GM19351 (cell line): ENCODE data around the gene RGS5.

Experiments
- ATAC-seq: cut with Tn5 transposase; IDR thresholded peaks from one replicate; pipeline ENCODE4 v1.9.1; 2021; ENCODE audit warnings: mild to moderate bottlenecking, moderate library complexity; ENCODE audit not compliant: unreplicated experiment

Gene RGS5

DNA sequence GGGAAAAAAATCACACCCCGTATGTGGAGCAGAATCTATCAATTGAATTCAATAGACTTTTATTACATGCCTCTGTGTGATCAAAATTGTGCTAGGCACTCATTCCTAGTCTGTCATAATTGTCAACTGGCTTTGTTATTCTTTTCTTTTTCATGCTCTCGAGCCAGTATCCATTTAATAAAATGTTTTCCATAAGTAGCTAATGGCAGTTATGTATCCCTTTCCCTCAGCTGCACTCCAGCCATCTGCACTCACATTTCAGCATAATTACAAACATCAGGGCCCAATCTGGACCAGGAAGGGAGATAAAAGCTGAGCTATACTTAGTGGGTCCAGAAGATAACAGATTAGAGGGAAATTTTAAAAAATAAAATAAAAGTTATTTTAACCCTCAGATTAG is 15.9 kb downstream of the RGS5 start:
- no peak for ATAC-seq

DNA sequence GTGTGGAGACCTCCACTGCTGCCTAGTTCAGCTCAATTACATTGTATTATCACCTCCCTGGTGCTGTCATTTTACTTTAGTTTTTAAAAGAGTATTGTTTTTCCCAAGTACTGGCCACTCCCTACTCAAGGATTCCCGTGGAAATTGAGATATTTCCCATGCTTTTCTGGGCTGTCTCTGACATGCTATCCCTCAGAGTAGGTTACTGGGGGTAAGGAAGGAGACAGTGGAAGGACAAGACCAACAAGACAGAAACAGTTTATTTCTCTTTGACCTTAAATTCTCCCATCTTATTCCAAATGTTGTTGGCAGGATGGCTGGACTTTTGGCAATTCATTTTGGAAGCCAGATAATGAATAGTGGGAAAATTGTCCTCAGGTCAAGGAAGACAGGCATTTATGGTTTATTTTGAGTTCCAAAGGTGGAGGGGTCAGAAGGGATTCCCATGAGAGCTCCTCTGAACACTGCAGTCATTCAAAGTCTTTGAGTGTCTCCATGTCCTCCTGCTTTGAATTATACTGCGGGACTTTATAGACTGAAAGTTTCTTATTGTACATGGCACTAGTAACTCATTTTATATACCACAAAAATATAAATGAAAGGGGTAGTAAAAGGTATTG is 20.3 kb downstream of the RGS5 start:
- ATAC-seq: no peak

- no peak for ATAC-seq
These were observed 24.1 kb downstream of the RGS5 start for GRCh38 chr1:163178628-163179027.

DNA sequence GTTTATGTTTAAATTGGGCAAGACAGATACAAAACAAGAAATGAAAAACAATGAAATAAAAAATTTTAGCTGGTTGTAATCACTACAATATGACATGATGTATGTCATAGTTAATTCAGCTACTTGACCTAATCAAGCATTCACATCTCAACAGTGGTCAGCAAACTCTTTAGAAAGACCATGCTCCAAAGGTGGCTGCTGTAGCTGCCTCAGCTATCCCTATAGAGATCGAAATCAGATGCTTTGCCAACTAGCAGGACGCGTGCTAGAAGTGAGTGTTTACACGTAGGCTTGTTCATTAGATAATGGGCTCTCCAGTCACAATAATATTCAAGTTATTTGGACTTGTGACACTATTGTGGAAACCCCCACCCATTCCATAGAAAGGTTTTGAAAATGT is 25.9 kb downstream of the RGS5 start:
- no peak for ATAC-seq

GRCh38 chr1:163174524-163175437 is 27.9 kb downstream of the RGS5 start:
- ATAC-seq: peak; percentile 63

DNA sequence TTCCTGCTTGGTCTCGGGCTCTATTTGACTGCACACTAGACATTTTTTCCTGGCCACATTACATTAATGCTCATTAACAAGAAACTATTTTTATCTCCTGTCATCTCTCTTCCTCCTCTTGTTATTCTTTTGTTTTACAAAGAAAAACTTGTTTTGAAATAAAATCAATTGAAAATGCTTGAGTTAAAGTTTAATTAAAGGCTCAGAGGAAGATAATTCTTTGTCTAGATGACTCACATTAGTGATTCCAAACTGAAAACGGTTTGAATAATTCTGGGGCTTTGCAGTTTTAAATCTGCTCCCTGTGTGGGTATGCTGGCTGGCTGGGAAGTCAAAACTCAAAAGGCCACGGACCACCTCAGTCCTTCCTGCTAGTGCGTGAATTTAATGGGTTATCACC is 29.6 kb downstream of the RGS5 start:
- no peak for ATAC-seq

DNA sequence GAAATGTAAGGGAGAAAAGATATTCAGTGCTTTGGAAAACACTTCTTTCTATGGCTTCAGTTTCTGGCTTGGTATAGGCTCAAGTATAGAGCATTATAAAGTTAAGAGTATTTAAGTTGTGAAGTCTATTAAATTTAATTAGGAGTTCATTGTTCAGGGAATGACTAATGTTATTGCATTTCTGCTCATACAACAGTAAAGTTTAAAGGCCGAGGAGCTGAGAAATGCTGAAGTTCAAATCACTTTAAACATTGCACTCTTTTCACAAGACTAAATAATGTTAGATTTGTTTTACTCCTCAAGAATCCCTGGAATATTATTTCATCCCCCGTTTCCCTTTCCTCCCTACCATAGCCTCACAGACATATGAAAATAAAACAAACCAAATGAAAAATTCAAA is 30.1 kb downstream of the RGS5 start:
- ATAC-seq: no peak

DNA sequence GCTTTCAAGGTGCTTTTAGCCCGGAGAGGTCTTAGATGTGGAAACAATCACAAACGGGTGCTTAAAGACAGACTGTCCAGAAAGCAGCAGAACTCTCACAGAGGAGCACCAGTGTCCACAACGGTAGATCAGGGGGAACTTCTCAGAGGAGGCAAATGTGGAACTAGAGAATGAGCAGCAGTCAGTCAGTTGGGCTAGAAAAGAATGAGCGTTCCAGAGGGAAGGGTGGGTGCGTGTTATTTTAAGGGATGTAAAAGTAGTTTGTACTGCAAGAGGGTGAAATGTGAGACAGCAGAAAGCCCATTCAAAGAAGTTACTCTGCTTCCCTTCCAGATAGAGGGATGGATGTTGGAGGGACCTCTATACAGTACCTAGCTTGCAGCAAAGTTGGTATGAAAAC is 30.9 kb downstream of the RGS5 start:
- no peak for ATAC-seq

DNA sequence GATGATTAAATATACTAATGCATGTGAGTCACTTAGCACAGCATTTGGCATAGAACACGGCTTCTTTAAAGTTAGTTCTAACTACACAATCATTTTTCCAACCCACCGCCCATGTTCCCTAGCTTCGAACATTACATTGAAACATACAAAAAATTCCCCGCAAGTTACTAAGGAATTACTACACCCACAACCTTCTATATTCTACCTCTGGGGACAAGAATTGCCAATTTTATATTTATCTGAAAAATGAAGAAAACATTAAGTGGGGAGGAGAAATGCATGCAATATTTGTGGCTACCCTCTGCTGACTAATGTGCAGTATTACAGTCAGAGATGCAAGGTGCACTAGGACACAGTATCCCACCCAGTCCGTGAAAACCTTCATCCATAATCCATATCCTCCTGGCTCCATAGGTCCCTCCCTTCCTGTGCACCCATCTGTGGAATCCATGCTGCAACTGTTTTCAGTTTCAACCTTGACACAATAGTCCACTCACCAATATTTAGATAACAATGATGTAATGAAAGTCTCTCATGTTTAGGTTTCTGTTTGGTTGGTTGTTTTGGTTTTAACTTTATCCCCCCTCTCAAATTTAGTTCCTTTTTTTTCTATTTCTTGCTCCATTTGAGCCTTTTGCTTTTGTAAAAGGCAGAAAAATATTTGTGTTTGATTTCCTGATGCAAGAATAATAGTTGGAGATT is 31.6 kb downstream of the RGS5 start:
- ATAC-seq: no peak

GRCh38 chr1:163170331-163170730 is 32.4 kb downstream of the RGS5 start:
- ATAC-seq: no peak

GRCh38 chr1:163169553-163169952 is 33.2 kb downstream of the RGS5 start:
- no peak for ATAC-seq

DNA sequence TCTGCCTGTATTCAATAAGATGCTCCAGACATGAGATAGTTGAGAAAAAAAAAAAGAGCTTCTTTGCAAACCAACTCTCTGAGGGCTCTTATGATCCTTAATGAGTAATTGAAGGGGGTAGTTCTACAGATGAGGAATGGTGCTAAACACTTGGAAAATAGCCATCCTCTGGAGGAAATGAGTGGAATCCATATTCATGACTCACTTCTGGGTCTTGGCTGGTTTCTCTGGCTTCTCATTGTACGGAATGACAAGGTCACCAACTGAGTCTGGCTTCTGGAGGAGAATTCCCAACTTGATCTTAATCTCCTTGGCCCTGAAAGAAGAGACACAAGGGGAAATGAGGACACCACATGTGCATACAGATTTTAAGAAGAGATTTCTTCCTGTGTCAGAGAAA is 34.7 kb downstream of the RGS5 start:
- ATAC-seq: no peak

- ATAC-seq: no peak
These were observed 35.7 kb downstream of the RGS5 start for GRCh38 chr1:163166886-163167555.

DNA sequence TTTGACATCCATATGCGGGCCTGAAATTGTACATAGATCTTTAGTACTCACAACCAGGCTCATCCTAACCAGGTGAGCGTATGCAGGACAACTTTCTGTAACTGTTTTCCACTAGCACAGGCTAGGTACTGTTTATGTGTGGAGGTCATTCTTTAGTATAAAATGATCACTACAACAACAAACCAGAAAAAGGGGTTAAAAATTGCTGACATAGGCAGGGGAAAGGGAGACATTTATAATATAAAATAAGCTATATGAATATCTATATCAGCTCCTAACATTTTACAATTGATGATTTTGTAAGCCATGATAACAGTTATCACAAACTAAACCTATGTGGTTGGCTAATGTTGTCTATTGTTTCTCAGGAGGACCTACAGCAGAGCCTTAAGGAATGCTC is 37.6 kb downstream of the RGS5 start:
- ATAC-seq: no peak

- ATAC-seq: no peak
These were observed 38.7 kb downstream of the RGS5 start for GRCh38 chr1:163163881-163164582.

GRCh38 chr1:163163163-163163562 is 39.6 kb downstream of the RGS5 start:
- no peak for ATAC-seq

DNA sequence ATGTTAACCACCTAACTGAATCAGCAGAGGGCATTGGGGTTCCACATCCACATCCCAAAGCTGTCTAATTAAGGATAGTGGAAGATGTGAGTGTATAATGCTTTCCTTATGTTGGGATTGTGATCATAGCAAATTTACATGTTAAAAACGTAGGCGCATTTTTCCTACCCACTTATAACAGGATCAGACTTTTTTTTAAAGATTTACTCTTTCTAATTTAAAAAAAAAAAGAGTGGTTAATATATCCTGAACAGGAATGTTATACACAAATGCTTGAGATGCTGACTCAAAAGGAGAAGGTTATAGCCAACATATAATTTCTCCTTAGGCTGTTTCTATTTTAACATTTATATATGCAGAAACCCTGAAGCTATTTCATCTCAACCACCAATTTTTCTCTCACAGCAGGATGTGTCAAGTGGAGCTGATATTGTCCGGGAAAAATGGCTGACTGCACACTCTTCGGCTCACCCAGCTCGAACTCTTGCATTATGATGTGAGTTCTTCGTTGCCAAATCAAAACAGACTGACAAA is 40.3 kb downstream of the RGS5 start:
- no peak for ATAC-seq

DNA sequence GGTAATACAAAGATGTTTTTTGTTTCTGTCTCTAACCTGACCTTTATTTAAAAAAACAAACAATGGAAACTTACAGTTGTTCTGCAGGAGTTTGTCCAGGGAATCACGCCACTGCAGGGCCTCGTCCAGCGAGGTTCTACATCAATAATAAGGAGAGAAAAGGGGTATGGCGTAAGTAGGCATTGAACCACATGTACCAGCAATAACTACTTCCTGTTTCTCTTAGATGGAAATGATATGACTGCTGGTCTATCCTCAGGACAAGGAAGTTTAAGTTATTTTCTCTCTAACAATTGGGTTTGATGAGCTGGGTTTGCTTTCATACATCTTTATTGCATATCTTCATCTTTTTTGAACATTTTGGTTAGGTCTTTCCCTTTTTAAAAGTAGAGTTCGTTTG is 40.9 kb downstream of the RGS5 start:
- ATAC-seq: no peak

- ATAC-seq: no peak
These were observed 41.4 kb downstream of the RGS5 start for GRCh38 chr1:163161337-163161736.

GRCh38 chr1:163155606-163156005 is 47.1 kb downstream of the RGS5 start:
- ATAC-seq: no peak
